DND-41 (cell line): ENCODE results near the gene BRS3.

ENCODE experiments used
- ATAC-seq: fragments of 200-7000 bp; cut with Tn5 transposase; 3 replicates; pipeline ENCODE4 v1.9.1; 2021; ENCODE audit warnings: low read depth; ENCODE audit not compliant: insufficient read depth
- DNase-seq: peaks from one replicate; pipeline ENCODE4 v3.0.0-alpha.2; 2020
- H2AFZ ChIP-seq: 2 replicates; pipeline ENCODE4 v1.6.0; 2012; ENCODE audit warnings: low read depth, low read length
- H3K27ac ChIP-seq: 2 replicates; pipeline ENCODE4 v1.5.1; 2012; ENCODE audit warnings: low read length, inconsistent platforms
- H3K27me3 ChIP-seq: fragments of 200-600 bp; sonication (generic); 2 replicates; pipeline ENCODE4 v1.6.0; 2012; ENCODE audit warnings: low read length, mild to moderate bottlenecking, inconsistent platforms; ENCODE audit not compliant: insufficient read depth, poor library complexity
- H3K36me3 ChIP-seq: 2 replicates; pipeline ENCODE4 v1.5.1; 2012; ENCODE audit warnings: low read length, inconsistent platforms; ENCODE audit not compliant: insufficient read depth
- H3K4me1 ChIP-seq: 2 replicates; pipeline ENCODE4 v1.5.1; 2012; ENCODE audit warnings: mild to moderate bottlenecking, low read length; ENCODE audit not compliant: insufficient read depth
- H3K4me2 ChIP-seq: 2 replicates; pipeline ENCODE4 v1.6.0; 2012; ENCODE audit warnings: mild to moderate bottlenecking, moderate library complexity, low read length, inconsistent platforms; ENCODE audit not compliant: insufficient read depth
- H3K4me3 ChIP-seq, 2 experiments: fragments of 200-600 bp in 1 of 2; shearing (Covaris generic) in 1 of 2; 2 replicates each; pipeline ENCODE4 v1.5.1; 2012 to 2016; ENCODE audit warnings: inconsistent platforms in 2 of 2, low read length in 2 of 2, mild to moderate bottlenecking in 2 of 2, low read depth in 1 of 2, moderate library complexity in 1 of 2
- H3K79me2 ChIP-seq: 2 replicates; pipeline ENCODE4 v1.6.0; 2012; ENCODE audit warnings: low read length, inconsistent platforms; ENCODE audit not compliant: insufficient read depth
- H3K9ac ChIP-seq: 2 replicates; pipeline ENCODE4 v1.6.0; 2012; ENCODE audit warnings: low read depth, mild to moderate bottlenecking, inconsistent platforms, low read length, moderate library complexity
- H3K9me3 ChIP-seq: 2 replicates; pipeline ENCODE4 v1.5.1; 2012; ENCODE audit warnings: low read length, moderate library complexity, mild to moderate bottlenecking, inconsistent platforms; ENCODE audit not compliant: insufficient read depth, severe bottlenecking
- H4K20me1 ChIP-seq: 2 replicates; pipeline ENCODE4 v1.6.0; 2012; ENCODE audit warnings: low read length; ENCODE audit not compliant: insufficient read depth
- EZH2 ChIP-seq: IDR thresholded peaks from 3 replicates; pipeline ENCODE4 v1.6.1; 2012; ENCODE audit warnings: borderline replicate concordance, low read depth, mild to moderate bottlenecking, moderate library complexity, low read length, inconsistent platforms; ENCODE audit not compliant: severe bottlenecking
- TF ChIP-seq, protein P1 (sequence below): IDR thresholded peaks from 2 replicates; pipeline ENCODE4 v1.5.1; 2012; ENCODE audit warnings: borderline replicate concordance, low read length, moderate library complexity, mild to moderate bottlenecking; ENCODE audit not compliant: poor library complexity, severe bottlenecking; ENCODE audit errors: extremely low read depth

The BRS3 gene

DNA sequence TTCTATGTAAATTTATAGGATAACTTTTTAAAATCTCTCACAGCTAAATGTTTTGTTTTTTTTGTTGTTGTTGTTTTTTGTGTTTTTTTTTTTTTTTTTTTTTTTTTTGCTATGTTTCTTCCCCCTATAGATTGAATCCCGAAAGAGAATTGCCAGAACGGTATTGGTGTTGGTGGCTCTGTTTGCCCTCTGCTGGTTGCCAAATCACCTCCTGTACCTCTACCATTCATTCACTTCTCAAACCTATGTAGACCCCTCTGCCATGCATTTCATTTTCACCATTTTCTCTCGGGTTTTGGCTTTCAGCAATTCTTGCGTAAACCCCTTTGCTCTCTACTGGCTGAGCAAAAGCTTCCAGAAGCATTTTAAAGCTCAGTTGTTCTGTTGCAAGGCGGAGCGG is 4.1 kb downstream of the BRS3 start:
- H3K9me3 ChIP-seq: no peaks in the 10 kb centered on the region
- DNase-seq: no peak
- H3K4me3 ChIP-seq: no peak overlapping the region
- H2AFZ ChIP-seq: no peak overlapping the region
- H4K20me1 ChIP-seq: no peaks in the 10 kb centered on the region
- no peak for ATAC-seq
- peaks cover 12% of the 10 kb centered on the region for H3K4me1 ChIP-seq
- H3K4me2 ChIP-seq: no peak overlapping the region
- H3K79me2 ChIP-seq: no peaks in the 10 kb centered on the region
- H3K9ac ChIP-seq: no peak overlapping the region
- TF ChIP-seq, protein P1, sequence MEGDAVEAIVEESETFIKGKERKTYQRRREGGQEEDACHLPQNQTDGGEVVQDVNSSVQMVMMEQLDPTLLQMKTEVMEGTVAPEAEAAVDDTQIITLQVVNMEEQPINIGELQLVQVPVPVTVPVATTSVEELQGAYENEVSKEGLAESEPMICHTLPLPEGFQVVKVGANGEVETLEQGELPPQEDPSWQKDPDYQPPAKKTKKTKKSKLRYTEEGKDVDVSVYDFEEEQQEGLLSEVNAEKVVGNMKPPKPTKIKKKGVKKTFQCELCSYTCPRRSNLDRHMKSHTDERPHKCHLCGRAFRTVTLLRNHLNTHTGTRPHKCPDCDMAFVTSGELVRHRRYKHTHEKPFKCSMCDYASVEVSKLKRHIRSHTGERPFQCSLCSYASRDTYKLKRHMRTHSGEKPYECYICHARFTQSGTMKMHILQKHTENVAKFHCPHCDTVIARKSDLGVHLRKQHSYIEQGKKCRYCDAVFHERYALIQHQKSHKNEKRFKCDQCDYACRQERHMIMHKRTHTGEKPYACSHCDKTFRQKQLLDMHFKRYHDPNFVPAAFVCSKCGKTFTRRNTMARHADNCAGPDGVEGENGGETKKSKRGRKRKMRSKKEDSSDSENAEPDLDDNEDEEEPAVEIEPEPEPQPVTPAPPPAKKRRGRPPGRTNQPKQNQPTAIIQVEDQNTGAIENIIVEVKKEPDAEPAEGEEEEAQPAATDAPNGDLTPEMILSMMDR: no peak
- no peak for TF ChIP-seq EZH2
- no peak overlapping the region for H3K27ac ChIP-seq
- no peaks in the 10 kb centered on the region for H3K36me3 ChIP-seq
- H3K27me3 ChIP-seq: no peaks in the 10 kb centered on the region

DNA sequence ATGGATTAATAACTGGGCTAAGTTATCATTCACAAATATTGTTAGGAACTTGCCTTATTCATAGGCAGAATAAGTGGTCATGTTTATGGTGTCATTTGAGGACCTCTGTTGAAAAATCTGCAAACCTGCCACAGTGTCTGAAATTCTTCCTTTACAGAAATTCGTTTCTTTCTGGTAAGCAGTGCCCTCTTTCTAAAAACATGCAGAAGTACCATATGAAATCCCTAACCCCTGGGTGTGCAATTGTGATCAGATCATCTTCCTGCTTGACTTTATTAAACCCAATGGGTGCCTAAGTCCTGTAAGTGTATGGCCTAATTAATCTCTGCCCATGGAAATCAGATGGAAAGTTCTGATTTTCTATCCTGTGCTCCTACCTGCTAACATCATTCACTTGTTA is 5.3 kb downstream of the BRS3 start:
- Histone ChIP-seq H3K79me2 (peaks cover 6% of the 10 kb centered on the region), H3K4me1 (peaks cover 12% of the 10 kb centered on the region), H3K9ac (no peak overlapping the region), H3K36me3 (no peaks in the 10 kb centered on the region), H3K9me3 (no peaks in the 10 kb centered on the region), H3K4me3 (no peak overlapping the region), H3K4me2 (no peak overlapping the region), H3K27me3 (no peaks in the 10 kb centered on the region), H4K20me1 (no peaks in the 10 kb centered on the region), H3K27ac (no peak overlapping the region), H2AFZ (no peak overlapping the region)
- TF ChIP-seq, protein P1: no peak
- TF ChIP-seq EZH2: no peak
- no peak for ATAC-seq
- no peak for DNase-seq

DNA sequence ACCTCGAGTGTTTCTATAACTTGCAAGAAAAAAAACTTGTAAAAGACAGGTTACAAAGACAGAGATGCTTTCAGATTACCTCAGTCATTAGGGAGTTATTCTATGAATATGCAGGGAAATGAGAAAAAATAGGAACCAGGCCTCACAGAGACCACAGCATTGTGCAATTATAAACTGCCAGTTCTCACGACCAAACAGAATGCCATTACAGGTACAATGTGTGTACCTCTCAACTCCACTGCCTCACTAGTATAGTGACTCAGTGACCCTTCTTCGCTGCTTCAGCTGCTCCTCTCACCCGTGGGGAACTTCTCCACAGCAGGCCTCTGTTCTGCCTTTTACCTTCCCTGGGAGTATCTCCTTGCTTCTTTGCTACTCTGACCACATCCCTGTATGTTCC is 7.3 kb downstream of the BRS3 start:
- Histone ChIP-seq H3K79me2 (peaks cover 23% of the 10 kb centered on the region), H3K4me1 (peaks cover 29% of the 10 kb centered on the region), H3K4me3 (no peak overlapping the region), H3K36me3 (peaks cover 3% of the 10 kb centered on the region; the same call in 1 of the 2 replicates), H3K27me3 (no peaks in the 10 kb centered on the region), H2AFZ (peak overlapping the region; percentile 55), H4K20me1 (no peaks in the 10 kb centered on the region), H3K9me3 (no peaks in the 10 kb centered on the region), H3K9ac (no peak overlapping the region), H3K27ac (no peak overlapping the region), H3K4me2 (no peak overlapping the region)
- DNase-seq (no peak), ATAC-seq (no peak)
- TF ChIP-seq EZH2: no peak
- TF ChIP-seq, protein P1: no peak

DNA sequence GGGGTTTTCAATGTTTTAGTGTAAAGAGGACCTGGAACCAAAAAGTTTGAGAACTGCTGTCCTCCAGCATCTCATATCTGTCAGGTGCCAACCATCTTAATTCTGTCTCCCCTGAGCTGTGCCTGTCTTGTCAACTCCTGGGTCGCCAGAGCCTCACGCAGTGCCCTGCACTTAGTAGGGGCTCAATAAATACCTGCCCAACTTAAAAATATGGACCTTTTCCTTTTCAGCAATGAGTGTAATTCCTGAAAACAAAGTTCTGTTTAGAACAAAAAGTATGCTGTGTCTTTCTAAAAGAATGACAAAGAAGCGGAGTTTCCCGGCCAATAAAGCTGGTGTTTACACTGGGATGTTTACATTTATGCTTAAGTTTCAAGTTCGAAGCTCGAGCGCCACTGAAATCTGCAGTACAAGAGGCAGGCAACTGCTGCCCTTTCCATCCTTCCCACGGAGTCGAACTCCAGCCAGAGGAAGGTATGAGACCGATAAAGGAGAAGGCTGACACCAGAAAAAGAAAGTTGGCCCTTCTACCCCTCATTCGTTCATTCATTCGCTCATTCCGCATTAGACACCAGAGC is 8.5 kb downstream of the BRS3 start:
- Histone ChIP-seq H3K4me1 (peaks cover 29% of the 10 kb centered on the region), H3K9me3 (no peaks in the 10 kb centered on the region), H3K9ac (peak overlapping the region; percentile 80), H3K36me3 (peaks cover 15% of the 10 kb centered on the region), H2AFZ (peak overlapping the region; percentile 88), H3K4me2 (peak overlapping the region; percentile 65), H3K4me3 (peak overlapping the region; percentile 41 to 75; a peak in 3 of 4 replicates), H3K27ac (peak overlapping the region; percentile 88), H4K20me1 (no peaks in the 10 kb centered on the region), H3K79me2 (peaks cover 23% of the 10 kb centered on the region), H3K27me3 (no peaks in the 10 kb centered on the region)
- no peak for TF ChIP-seq EZH2
- TF ChIP-seq, protein P1: no peak
- DNase-seq: peak; percentile 6
- no peak for ATAC-seq
